Small intestine (tissue), 16 donors: ENCODE results near the gene TIAL1. TPM values are rescaled to one million over a fixed set of nuclear protein-coding genes. Genes with fewer than 3 reads are reported as not detected.

Experiments
- DNase-seq, 2 donors: peaks; one replicate each; pipeline versions ENCODE4 v3.0.0 to v3.0.0-alpha.2; 2013
- FAIRE-seq: peaks from 2 replicates; lab custom pipeline; 2012; peaks lifted over from hg19 to GRCh38; lab: Jason Lieb, UNC
- H3K27ac ChIP-seq, 3 donors: one replicate each; pipeline ENCODE4 v1.5.1; 2013; ENCODE audit warnings: low read length in 2 of 3, mild to moderate bottlenecking in 2 of 3, control low read depth in 1 of 3, inconsistent platforms in 1 of 3, low read depth in 1 of 3, moderate library complexity in 1 of 3
- H3K27me3 ChIP-seq, 3 donors: one replicate each; pipeline ENCODE4 v1.6.1; 2013; ENCODE audit warnings: low read length in 3 of 3, inconsistent platforms in 1 of 3; ENCODE audit not compliant: control insufficient read depth in 3 of 3, insufficient read depth in 3 of 3
- H3K36me3 ChIP-seq, 3 donors: one replicate each; pipeline ENCODE4 v1.6.1; 2013; ENCODE audit warnings: low read length in 3 of 3, inconsistent platforms in 1 of 3, low read depth in 1 of 3, mild to moderate bottlenecking in 1 of 3, moderate library complexity in 1 of 3; ENCODE audit not compliant: control insufficient read depth in 3 of 3, insufficient read depth in 2 of 3
- H3K4me1 ChIP-seq, 3 donors: one replicate each; pipeline ENCODE4 v1.6.1; 2013; ENCODE audit warnings: low read length in 2 of 3, inconsistent platforms in 1 of 3, low read depth in 1 of 3, mild to moderate bottlenecking in 1 of 3, moderate library complexity in 1 of 3; ENCODE audit not compliant: control insufficient read depth in 3 of 3, insufficient read depth in 2 of 3
- H3K4me3 ChIP-seq, 3 donors: one replicate each; pipeline ENCODE4 v1.5.1; 2013; ENCODE audit warnings: low read length in 3 of 3, control low read depth in 1 of 3, inconsistent platforms in 1 of 3, low read depth in 1 of 3, mild to moderate bottlenecking in 1 of 3, moderate library complexity in 1 of 3
- H3K9me3 ChIP-seq, 2 donors: one replicate each; pipeline ENCODE4 v1.6.1; 2013; ENCODE audit warnings: low read depth in 1 of 2, low read length in 1 of 2; ENCODE audit not compliant: control insufficient read depth in 2 of 2, insufficient read depth in 1 of 2
- WGBS, 3 donors: extraction: QIAGEN DNeasy Blood & Tissue Kit; methylation state at CpG; one replicate each; pipeline ENCODE4 v1.1.7; 2013; 5-methylcytosine and 5-hydroxymethylcytosine counted together
- long read RNA-seq, 10 donors: transcript quantifications; one replicate each; lab custom pipeline, GENCODE V29; 2026
- polyA plus RNA-seq, 4 donors: library from polyadenylated mRNA; stranded (reverse) in 3 of 4; unstranded in 1 of 4; fragments of 200-250 nt in 3 of 4; fragments of 120-200 nt in 1 of 4; gene quantifications; one replicate each; pipeline versions ENCODE4 v1.2.1 to v1.2.3, GENCODE V29; 2013
- donor health status: healthy with polysubstance abuse.
- donor health status: control.
- donor health status: control.
- donor health status: Bipolar disorder and iron deficiency.
- donor health status: healthy.

The TIAL1 gene, protein sequence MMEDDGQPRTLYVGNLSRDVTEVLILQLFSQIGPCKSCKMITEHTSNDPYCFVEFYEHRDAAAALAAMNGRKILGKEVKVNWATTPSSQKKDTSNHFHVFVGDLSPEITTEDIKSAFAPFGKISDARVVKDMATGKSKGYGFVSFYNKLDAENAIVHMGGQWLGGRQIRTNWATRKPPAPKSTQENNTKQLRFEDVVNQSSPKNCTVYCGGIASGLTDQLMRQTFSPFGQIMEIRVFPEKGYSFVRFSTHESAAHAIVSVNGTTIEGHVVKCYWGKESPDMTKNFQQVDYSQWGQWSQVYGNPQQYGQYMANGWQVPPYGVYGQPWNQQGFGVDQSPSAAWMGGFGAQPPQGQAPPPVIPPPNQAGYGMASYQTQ
- polyA plus RNA-seq: 100 to 1,000 TPM in 1 of 4 donors, 10 to 100 TPM in 3; 43.8 to 109 (median 50.9) TPM
- long read RNA-seq, donor 1, full-length matches to known transcripts: 22 of 31 reads
- long read RNA-seq, donor 1, partial matches to known transcripts: 9 of 31 reads
- long read RNA-seq, donor 1, other reads (novel, unspliced or antisense): 0 of 31 reads
- long read RNA-seq, donor 2, full-length matches to known transcripts: 7 of 17 reads
- long read RNA-seq, donor 2, partial matches to known transcripts: 10 of 17 reads
- long read RNA-seq, donor 2, other reads (novel, unspliced or antisense): 0 of 17 reads
- long read RNA-seq, donor 3, partial matches to known transcripts: 0 of 4 reads
- long read RNA-seq, donor 3, other reads (novel, unspliced or antisense): 0 of 4 reads
- long read RNA-seq, donor 4: 0 reads
- long read RNA-seq, donor 5, partial matches to known transcripts: 16 of 16 reads
- long read RNA-seq, donor 5, other reads (novel, unspliced or antisense): 0 of 16 reads
- long read RNA-seq, donor 6, full-length matches to known transcripts: 10 of 10 reads
- long read RNA-seq, donor 6, partial matches to known transcripts: 0 of 10 reads
- long read RNA-seq, donor 6, other reads (novel, unspliced or antisense): 0 of 10 reads
- long read RNA-seq, donor 7: 0 reads
- long read RNA-seq, donor 8, partial matches to known transcripts: 0 of 1 reads
- long read RNA-seq, donor 8, other reads (novel, unspliced or antisense): 0 of 1 reads
- long read RNA-seq, donor 9, full-length matches to known transcripts: 4 of 4 reads
- long read RNA-seq, donor 9, partial matches to known transcripts: 0 of 4 reads
- long read RNA-seq, donor 9, other reads (novel, unspliced or antisense): 0 of 4 reads
- long read RNA-seq, donor 10, full-length matches to known transcripts: 11 of 11 reads
- long read RNA-seq, donor 10, partial matches to known transcripts: 0 of 11 reads
- long read RNA-seq, donor 10, other reads (novel, unspliced or antisense): 0 of 11 reads

- WGBS, 3 donors: 0 to 1% (median 0%) methylated on average over 57 to 66 of the region's 66 CpGs
- peak; percentile 64 for FAIRE-seq
Observed at GRCh38 chr10:119596537-119597404, at the start of gene TIAL1. Gene TIAL1, minus strand, starts transcription at chr10:119596964. Its CDS starts 499 bp downstream, at chr10:119596465.

GRCh38 chr10:119644994-119645393 is 48.2 kb upstream of the TIAL1 start:
- FAIRE-seq (no peak), DNase-seq (no peak)
- H3K9me3 ChIP-seq: peaks cover 0 to 15% of the 10 kb centered on the region in 2 donors
- H3K36me3 ChIP-seq: no peaks in the 10 kb centered on the region
- H3K4me3 ChIP-seq: no peak overlapping the region
- H3K27me3 ChIP-seq: peaks cover 0 to 3% (median 0%) of the 10 kb centered on the region in 3 donors
- H3K27ac ChIP-seq: no peak overlapping the region
- H3K4me1 ChIP-seq: peaks cover 0 to 4% (median 0%) of the 10 kb centered on the region in 3 donors
- 93 to 97% (median 95%) methylated on average over 3 of the region's 3 CpGs for WGBS, 3 donors

More at GRCh38 chr10:119596537-119597404, at the start of gene TIAL1:
- peak within 1 kb of the TSS; percentile 93 to 99 (median 96) for H3K27ac ChIP-seq
- no peaks in the 10 kb centered on the region for H3K9me3 ChIP-seq
- peak within 1 kb of the TSS; percentile 65 to 99 (median 97) for H3K4me3 ChIP-seq
- H3K27me3 ChIP-seq: no peaks in the 10 kb centered on the region
- peaks cover 0 to 4% (median 0%) of the 10 kb centered on the region in 3 donors for H3K36me3 ChIP-seq
- peaks cover 2 to 18% (median 7%) of the 10 kb centered on the region in 3 donors for H3K4me1 ChIP-seq
- peak; percentile 99 for DNase-seq

GRCh38 chr10:119644205-119644814 is 47.5 kb upstream of the TIAL1 start:
- FAIRE-seq (no peak), DNase-seq (no peak)
- Histone ChIP-seq H3K4me1 (peaks cover 0 to 4% (median 0%) of the 10 kb centered on the region in 3 donors), H3K9me3 (peaks cover 0 to 15% of the 10 kb centered on the region in 2 donors), H3K36me3 (no peaks in the 10 kb centered on the region), H3K27me3 (peaks cover 0 to 3% (median 0%) of the 10 kb centered on the region in 3 donors), H3K4me3 (no peak overlapping the region), H3K27ac (no peak overlapping the region)
- 73 to 75% (median 74%) methylated on average over 15 of the region's 15 CpGs for WGBS, 3 donors

- peaks cover 0 to 15% of the 10 kb centered on the region in 2 donors for H3K9me3 ChIP-seq
- H3K4me1 ChIP-seq: peaks cover 0 to 4% (median 0%) of the 10 kb centered on the region in 3 donors
- FAIRE-seq: no peak
- H3K27ac ChIP-seq: no peak overlapping the region
- no peaks in the 10 kb centered on the region for H3K36me3 ChIP-seq
- no peak overlapping the region for H3K4me3 ChIP-seq
- H3K27me3 ChIP-seq: peaks cover 0 to 3% (median 0%) of the 10 kb centered on the region in 3 donors
- no peak for DNase-seq
- WGBS, 3 donors: 82 to 83% (median 82%) methylated on average over 15 of the region's 15 CpGs
Observed at GRCh38 chr10:119643306-119644204, 46.8 kb upstream of the TIAL1 start.

- H3K27me3 ChIP-seq: peaks cover 0 to 3% (median 0%) of the 10 kb centered on the region in 3 donors
- peaks cover 0 to 15% of the 10 kb centered on the region in 2 donors for H3K9me3 ChIP-seq
- FAIRE-seq (no peak), DNase-seq (peak in 1 of 2 donors; percentile 50)
- no peak overlapping the region for H3K4me3 ChIP-seq
- H3K36me3 ChIP-seq: no peaks in the 10 kb centered on the region
- no peak overlapping the region for H3K27ac ChIP-seq
- WGBS, 3 donors: 69 to 89% (median 85%) methylated on average over 2 of the region's 2 CpGs
- H3K4me1 ChIP-seq: peaks cover 0 to 4% (median 0%) of the 10 kb centered on the region in 3 donors
Observed at GRCh38 chr10:119642556-119643111, 45.9 kb upstream of the TIAL1 start.

DNA sequence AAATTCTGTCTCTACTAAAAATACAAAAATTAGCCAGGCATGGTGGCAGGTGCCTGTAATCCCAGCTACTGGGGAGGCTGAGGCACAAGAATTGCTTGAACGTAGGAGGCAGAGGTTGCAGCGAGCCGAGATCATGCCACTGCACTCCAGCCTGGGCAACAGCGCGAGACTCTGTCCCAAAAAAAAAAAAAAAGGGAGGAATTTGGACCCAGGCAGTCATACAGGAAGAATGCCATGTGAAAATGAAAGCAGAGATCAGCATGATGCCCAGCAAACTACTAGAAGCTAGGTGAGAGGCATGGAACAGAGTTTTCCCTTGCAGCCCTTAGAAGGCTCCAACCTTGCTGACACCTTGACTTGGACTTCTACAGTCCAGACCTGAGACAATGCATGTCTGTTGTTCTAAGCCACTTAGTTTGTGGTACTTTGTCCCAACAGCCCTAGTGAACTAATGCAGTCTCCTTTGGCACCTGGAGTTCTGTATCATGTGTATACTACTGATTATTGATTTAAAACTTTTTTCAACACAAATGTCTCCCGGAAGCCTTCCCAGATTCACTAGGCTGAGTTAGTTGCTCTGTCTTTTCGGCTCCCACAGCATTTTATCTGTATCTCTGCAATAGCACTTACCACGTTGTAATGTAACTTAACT is 44.2 kb upstream of the TIAL1 start:
- no peak overlapping the region for H3K4me3 ChIP-seq
- H3K36me3 ChIP-seq: no peaks in the 10 kb centered on the region
- H3K27ac ChIP-seq: peak overlapping the region; percentile 29 to 73 (median 32)
- peaks cover 0 to 3% (median 0%) of the 10 kb centered on the region in 3 donors for H3K27me3 ChIP-seq
- peaks cover 0 to 4% (median 0%) of the 10 kb centered on the region in 3 donors for H3K4me1 ChIP-seq
- H3K9me3 ChIP-seq: peaks cover 0 to 13% of the 10 kb centered on the region in 2 donors
- FAIRE-seq: no peak
- WGBS, 3 donors: 21 to 64% (median 47%) methylated on average over 8 of the region's 8 CpGs
- DNase-seq: peak; percentile 78 to 85
